OCI-LY7 (cell line): ENCODE results near the gene CDC6. TPM values are rescaled to one million over a fixed set of nuclear protein-coding genes. Genes with fewer than 3 reads are reported as not detected.

Experiments used
- BruUV-seq: library from RNA; stranded (reverse); fragments of 400-500 nt; replicated peaks from 2 replicates; lab custom pipeline; 2021; lab: Mats Ljungman, UMichigan
- CTCF ChIA-PET: fragments of 300-600 bp; sonication (Branson Sonifier 250); formaldehyde crosslinking; loops from one replicate; lab custom pipeline; 2022; ENCODE audit warnings: antibody characterized with exemption; ENCODE audit not compliant: unreplicated experiment; lab: Charles Lee
- POLR2A ChIA-PET: fragments of 300-600 bp; sonication (Branson Sonifier 250); formaldehyde crosslinking; loops from one replicate; lab custom pipeline; 2022; ENCODE audit warnings: antibody characterized with exemption; lab: Charles Lee
- DNase-seq: peaks from one replicate; pipeline ENCODE4 v3.0.0-alpha.2; 2015; ENCODE audit warnings: low spot score
- H2AFZ ChIP-seq: fragments of 200-600 bp; sonication (generic), shearing (Covaris generic); 2 replicates; pipeline ENCODE4 v1.6.1; 2014; ENCODE audit warnings: mild to moderate bottlenecking, antibody characterized with exemption, low read length, moderate library complexity
- H3K27ac ChIP-seq: fragments of 200-600 bp; sonication (generic); 2 replicates; pipeline ENCODE4 v1.5.1; 2014; ENCODE audit warnings: mixed run types, low read depth, mild to moderate bottlenecking, moderate library complexity, low read length, inconsistent platforms; ENCODE audit not compliant: poor library complexity, severe bottlenecking
- H3K36me3 ChIP-seq: fragments of 200-600 bp; sonication (generic); 2 replicates; pipeline ENCODE4 v1.6.1; 2014; ENCODE audit warnings: mild to moderate bottlenecking, antibody characterized with exemption, low read length, moderate library complexity, mixed read lengths; ENCODE audit not compliant: insufficient read depth
- H3K4me1 ChIP-seq: fragments of 200-600 bp; sonication (generic); 2 replicates; pipeline ENCODE4 v1.5.1; 2014; ENCODE audit warnings: mild to moderate bottlenecking, low read length; ENCODE audit not compliant: insufficient read depth, poor library complexity, severe bottlenecking
- H3K4me2 ChIP-seq: fragments of 200-600 bp; sonication (generic); 2 replicates; pipeline ENCODE4 v1.6.1; 2014; ENCODE audit warnings: mild to moderate bottlenecking, low read length
- H3K4me3 ChIP-seq: fragments of 200-600 bp; sonication (generic); 2 replicates; pipeline ENCODE4 v1.5.1; 2014; ENCODE audit warnings: mild to moderate bottlenecking, low read depth, low read length; ENCODE audit not compliant: poor library complexity, severe bottlenecking
- H3K79me2 ChIP-seq: fragments of 200-600 bp; sonication (generic); 2 replicates; pipeline ENCODE4 v1.6.1; 2016; ENCODE audit warnings: low read depth, mild to moderate bottlenecking, low read length, moderate library complexity, mixed read lengths; ENCODE audit not compliant: insufficient read depth
- H3K9me2 ChIP-seq: fragments of 200-600 bp; sonication (generic); 2 replicates; pipeline ENCODE4 v1.6.1; 2016; ENCODE audit warnings: mild to moderate bottlenecking, low read length, mixed read lengths; ENCODE audit not compliant: insufficient read depth
- H3K9me3 ChIP-seq: fragments of 200-600 bp; sonication (generic); 2 replicates; pipeline ENCODE4 v1.6.1; 2014; ENCODE audit warnings: mild to moderate bottlenecking, mixed run types, low read length, mixed read lengths
- H4K20me1 ChIP-seq: fragments of 200-600 bp; sonication (generic); 2 replicates; pipeline ENCODE4 v1.6.1; 2014; ENCODE audit warnings: mild to moderate bottlenecking, antibody characterized with exemption, low read length, moderate library complexity, mixed read lengths; ENCODE audit not compliant: insufficient read depth
- EZH2phosphoT487 ChIP-seq: fragments of 200-600 bp; sonication (generic); IDR thresholded peaks from 2 replicates; pipeline ENCODE4 v1.6.1; 2018; ENCODE audit warnings: low read depth, borderline replicate concordance, mild to moderate bottlenecking, mixed run types, antibody characterized with exemption, low read length, moderate library complexity, mixed read lengths
- intact Hi-C: fragments of 100-400 bp; cut with micrococcal nuclease; formaldehyde crosslinking; loops from one replicate; pipeline ENCODE4 v1.10.0; 2022; ENCODE audit not compliant: unreplicated experiment
- total RNA-seq, 2 experiments: library from RNA; depleted of rRNA in 1 of 2; stranded (reverse); fragments of >200 nt in 1 of 2; shearing (Covaris generic) in 1 of 2; gene quantifications; 2 replicates each; pipeline ENCODE4 v1.2.3, GENCODE V29; 2014 to 2022
- TF ChIP-seq, protein P1 (sequence below): fragments of 200-600 bp; sonication (generic); conservative IDR thresholded peaks from 2 replicates; pipeline ENCODE4 v1.5.1; 2014; ENCODE audit warnings: mild to moderate bottlenecking, antibody characterized with exemption, low read length, moderate library complexity, mixed read lengths

Gene CDC6
- total RNA-seq, 2 experiments from 2014 or later: 75.2 to 132 TPM

DNA sequence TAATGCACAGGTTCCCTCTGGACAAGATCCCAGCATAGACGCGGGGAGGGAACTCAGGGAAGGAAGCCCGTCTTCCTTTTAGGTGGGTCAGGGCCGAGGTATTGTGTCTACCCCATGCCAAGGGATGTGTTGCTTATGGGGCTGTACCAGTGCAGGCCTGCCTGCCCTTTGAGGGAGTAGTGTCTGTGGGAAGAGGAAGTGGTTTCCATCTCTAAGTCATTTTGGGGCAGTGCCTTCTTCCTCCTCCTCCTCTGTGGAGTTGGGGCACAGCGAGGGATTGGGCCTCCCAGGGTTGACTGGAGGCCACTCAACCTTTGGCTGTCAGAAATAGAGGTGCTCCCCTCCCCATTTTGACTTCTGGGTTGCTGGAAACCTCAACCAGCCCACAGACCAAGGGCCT lies 50.4 kb downstream of the CDC6 start:
- Histone ChIP-seq H2AFZ (no peak overlapping the region), H3K9me3 (no peaks in the 10 kb centered on the region), H3K4me1 (peaks cover 40% of the 10 kb centered on the region), H3K4me2 (no peak overlapping the region), H4K20me1 (no peaks in the 10 kb centered on the region), H3K36me3 (no peaks in the 10 kb centered on the region), H3K4me3 (no peak overlapping the region), H3K9me2 (no peaks in the 10 kb centered on the region), H3K79me2 (no peaks in the 10 kb centered on the region), H3K27ac (no peak overlapping the region)
- ChIA-PET POLR2A (no interaction called here), CTCF (no interaction called here)
- BruUV-seq: no TSS peak
- TF ChIP-seq, protein P1, sequence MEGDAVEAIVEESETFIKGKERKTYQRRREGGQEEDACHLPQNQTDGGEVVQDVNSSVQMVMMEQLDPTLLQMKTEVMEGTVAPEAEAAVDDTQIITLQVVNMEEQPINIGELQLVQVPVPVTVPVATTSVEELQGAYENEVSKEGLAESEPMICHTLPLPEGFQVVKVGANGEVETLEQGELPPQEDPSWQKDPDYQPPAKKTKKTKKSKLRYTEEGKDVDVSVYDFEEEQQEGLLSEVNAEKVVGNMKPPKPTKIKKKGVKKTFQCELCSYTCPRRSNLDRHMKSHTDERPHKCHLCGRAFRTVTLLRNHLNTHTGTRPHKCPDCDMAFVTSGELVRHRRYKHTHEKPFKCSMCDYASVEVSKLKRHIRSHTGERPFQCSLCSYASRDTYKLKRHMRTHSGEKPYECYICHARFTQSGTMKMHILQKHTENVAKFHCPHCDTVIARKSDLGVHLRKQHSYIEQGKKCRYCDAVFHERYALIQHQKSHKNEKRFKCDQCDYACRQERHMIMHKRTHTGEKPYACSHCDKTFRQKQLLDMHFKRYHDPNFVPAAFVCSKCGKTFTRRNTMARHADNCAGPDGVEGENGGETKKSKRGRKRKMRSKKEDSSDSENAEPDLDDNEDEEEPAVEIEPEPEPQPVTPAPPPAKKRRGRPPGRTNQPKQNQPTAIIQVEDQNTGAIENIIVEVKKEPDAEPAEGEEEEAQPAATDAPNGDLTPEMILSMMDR: no peak
- TF ChIP-seq EZH2phosphoT487: no peak
- no peak for DNase-seq
- intact Hi-C loops: no loop called here

GRCh38 chr17:40338941-40339649 lies 51.4 kb downstream of the CDC6 start:
- Histone ChIP-seq H3K4me2 (peak overlapping the region; percentile 37; the same call in 1 of the 2 replicates), H3K9me2 (no peaks in the 10 kb centered on the region), H3K9me3 (no peaks in the 10 kb centered on the region), H3K4me1 (peaks cover 50% of the 10 kb centered on the region), H3K79me2 (no peaks in the 10 kb centered on the region), H3K4me3 (no peak overlapping the region), H3K27ac (peak overlapping the region; percentile 30), H2AFZ (no peak overlapping the region), H3K36me3 (no peaks in the 10 kb centered on the region), H4K20me1 (no peaks in the 10 kb centered on the region)
- CTCF ChIA-PET: interaction anchor here (0.9 kb wide), 1 partner anchor 22 kb away, joined by 4 read pairs; no protein-coding TSS in a partner anchor
- POLR2A ChIA-PET: interaction anchor here (0.7 to 1.7 kb wide), 6 partner anchors 11 to 171 kb away, joined by 3 to 13 read pairs (median 4); no protein-coding TSS in a partner anchor
- DNase-seq: peak; percentile 38
- intact Hi-C loops: no loop called here
- no peak for TF ChIP-seq EZH2phosphoT487
- TF ChIP-seq, protein P1: no peak
- no TSS peak for BruUV-seq

GRCh38 chr17:40340327-40340726 lies 52.6 kb downstream of the CDC6 start:
- BruUV-seq: no TSS peak
- TF ChIP-seq EZH2phosphoT487: no peak
- TF ChIP-seq, protein P1: no peak

More at GRCh38 chr17:40340327-40340726, 52.6 kb downstream of the CDC6 start:
- POLR2A ChIA-PET: interaction anchor here (0.5 to 1.7 kb wide), 3 partner anchors 12 to 122 kb away, joined by 4 to 13 read pairs (median 10); no protein-coding TSS in a partner anchor
- CTCF ChIA-PET: interaction anchor here (0.7 kb wide), 1 partner anchor 265 kb away, joined by 8 read pairs; no protein-coding TSS in a partner anchor
- no peaks in the 10 kb centered on the region for H3K36me3 ChIP-seq
- no peaks in the 10 kb centered on the region for H3K9me3 ChIP-seq
- DNase-seq: no peak
- H3K9me2 ChIP-seq: no peaks in the 10 kb centered on the region
- intact Hi-C loops: no loop called here
- H3K27ac ChIP-seq: no peak overlapping the region
- H2AFZ ChIP-seq: no peak overlapping the region
- H4K20me1 ChIP-seq: no peaks in the 10 kb centered on the region
- H3K4me3 ChIP-seq: peak overlapping the region; percentile 73
- H3K79me2 ChIP-seq: no peaks in the 10 kb centered on the region
- peak overlapping the region; percentile 79; the same call in 1 of the 2 replicates for H3K4me2 ChIP-seq
- peaks cover 50% of the 10 kb centered on the region for H3K4me1 ChIP-seq
